Stimulated activated CD8-positive, alpha-beta memory T cell treated with anti-CD3 and anti-CD28 coated beads, Interleukin-7, amount 100 ng/mL, for 1 hour (primary cell): ENCODE measurements around the gene TFDP2.
"Not testable (repeated sequence)": the region's sequence is repeated elsewhere in the genome, so short reads cannot be mapped to it uniquely, and the experiment has no call there.

Experiments used
- DNase-seq, 2 donors: peaks; one replicate each; pipeline ENCODE4 v3.0.0-alpha.2; 2020; ENCODE audit warnings: low read depth in 2 of 2

TFDP2 gene

GRCh38 chr3:141926929-141927328, 222.4 kb downstream of the TFDP2 start:
- DNase-seq: no peak

DNA sequence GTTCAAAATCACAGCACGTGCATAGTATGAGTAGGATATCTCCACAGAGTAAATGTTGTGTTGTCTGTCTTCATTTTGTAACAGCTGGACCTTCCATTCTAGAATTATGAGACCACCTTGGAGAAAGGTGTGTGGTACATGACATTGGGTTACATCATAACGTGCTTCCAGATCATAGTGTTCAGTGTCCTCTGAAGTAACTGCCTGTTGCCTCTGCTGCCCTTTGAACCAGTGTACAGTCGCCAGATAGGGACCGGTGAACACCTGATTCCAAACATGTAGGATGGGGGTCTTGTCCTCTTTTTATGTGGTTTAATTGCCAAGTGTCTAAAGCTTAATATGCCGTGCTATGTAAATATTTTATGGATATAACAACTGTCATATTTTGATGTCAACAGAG, 223.7 kb downstream of the TFDP2 start:
- not testable (repeated sequence) for DNase-seq

- no peak for DNase-seq
Measured at GRCh38 chr3:141921316-141921715, 228.0 kb downstream of the TFDP2 start.

- DNase-seq: no peak
Measured at GRCh38 chr3:141920701-141921100, 228.6 kb downstream of the TFDP2 start.

DNA sequence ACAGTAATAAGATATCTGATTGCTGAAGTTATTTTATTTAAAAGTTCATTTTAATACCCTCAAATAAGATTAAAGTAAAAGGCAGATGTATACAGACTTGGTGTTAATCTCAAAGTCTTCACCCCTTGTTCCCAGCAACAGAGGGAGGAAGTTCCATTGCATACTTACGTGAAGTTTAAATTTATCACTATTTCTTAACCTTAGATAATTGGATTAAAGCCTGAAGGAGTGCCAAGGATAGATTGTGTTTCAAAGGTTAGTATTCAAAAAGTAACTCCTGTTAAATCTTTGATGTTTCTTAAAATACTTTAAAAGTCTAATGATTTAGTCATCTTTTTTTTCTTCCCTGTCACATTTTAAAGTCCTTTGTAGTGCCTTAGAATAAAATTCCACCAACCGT, 233.6 kb downstream of the TFDP2 start:
- no peak for DNase-seq

DNA sequence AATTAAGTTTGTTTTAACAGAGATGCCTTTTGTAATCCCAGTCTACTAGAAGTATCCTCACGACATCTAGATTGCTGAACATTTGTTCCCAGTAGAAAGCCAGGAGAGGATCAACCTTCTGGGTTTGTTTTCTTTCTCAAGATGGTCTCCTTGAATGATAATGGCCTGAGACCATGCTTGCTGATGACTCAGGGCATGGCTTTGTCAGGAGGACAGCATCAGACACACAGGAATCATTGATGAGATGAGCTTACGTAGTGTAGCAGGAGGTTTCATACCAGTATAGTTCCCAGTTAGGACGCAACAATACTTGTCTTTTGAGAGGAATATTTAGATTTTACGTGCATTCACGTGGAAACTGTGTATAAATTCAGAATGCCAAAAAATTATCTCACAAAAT, 234.3 kb downstream of the TFDP2 start:
- no peak for DNase-seq

DNA sequence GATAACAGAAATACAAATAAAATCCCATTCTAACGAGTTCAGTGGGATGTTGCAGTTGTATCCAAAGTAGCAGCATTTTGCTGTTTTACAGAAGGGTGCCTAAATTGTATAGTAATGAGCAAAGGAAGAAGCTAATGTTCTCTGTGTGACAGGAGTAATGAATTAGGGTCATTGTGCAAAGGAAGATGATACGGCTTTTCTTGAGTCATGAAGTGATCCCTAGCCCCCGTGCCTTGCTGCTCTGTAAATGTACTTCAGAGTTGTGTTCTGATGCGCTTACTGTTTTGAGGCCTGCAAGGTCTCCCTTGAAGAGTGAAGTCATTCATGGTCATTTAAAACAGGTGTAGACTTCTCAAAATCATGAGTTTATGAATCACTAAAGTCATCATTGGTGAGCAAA, 235.0 kb downstream of the TFDP2 start:
- DNase-seq: no peak

DNA sequence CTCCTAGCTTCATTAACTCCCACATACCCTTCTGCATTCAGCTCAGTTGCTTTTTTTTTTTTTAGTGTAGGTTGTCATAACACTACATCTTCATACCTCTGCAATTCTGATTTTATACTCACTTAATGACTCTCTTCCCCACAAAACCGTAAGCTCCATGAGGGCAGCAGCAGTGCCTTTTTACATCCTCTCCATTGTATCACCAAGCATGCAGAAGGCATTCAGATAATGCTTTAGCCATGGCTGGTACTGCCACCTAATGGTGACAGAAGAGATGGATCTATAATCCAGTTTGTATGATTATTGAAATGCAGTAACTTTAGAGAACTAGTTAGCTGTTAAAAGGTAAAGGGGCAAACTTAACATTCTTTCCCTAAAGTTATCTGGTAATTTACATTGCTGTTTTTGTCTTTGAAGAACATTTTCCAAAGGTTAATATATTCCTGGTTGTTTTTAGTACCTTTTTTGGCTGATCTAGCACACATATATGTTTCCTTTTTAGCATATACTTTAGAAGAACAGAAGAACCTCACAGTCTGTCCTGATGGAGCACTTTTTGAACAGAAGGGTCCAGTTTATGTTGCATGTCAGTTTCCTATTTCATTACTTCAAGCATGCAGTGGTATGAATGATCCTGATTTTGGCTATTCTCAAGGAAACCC, 236.1 kb downstream of the TFDP2 start:
- DNase-seq: peak in 1 of 2 donors; percentile 13

DNA sequence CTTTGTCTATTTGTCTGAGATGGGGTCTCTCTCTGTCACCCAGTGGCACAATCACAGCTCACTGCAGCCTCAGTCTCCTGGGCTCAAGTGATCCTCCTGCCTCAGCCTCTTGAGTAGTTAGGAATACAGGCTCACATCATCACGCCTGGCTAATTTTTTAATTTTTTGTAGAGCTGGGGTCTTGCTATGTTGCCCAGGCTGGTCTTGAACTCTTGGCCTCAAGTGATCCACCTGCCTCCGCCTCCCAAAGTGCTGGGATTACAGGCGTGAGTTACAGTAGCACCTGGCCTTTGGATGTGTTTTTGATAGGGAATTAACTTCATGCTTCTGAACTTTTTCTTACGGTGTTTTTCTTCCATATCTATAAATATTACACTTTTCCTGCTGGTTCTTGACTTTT, 239.4 kb downstream of the TFDP2 start:
- not testable (repeated sequence) for DNase-seq

DNA sequence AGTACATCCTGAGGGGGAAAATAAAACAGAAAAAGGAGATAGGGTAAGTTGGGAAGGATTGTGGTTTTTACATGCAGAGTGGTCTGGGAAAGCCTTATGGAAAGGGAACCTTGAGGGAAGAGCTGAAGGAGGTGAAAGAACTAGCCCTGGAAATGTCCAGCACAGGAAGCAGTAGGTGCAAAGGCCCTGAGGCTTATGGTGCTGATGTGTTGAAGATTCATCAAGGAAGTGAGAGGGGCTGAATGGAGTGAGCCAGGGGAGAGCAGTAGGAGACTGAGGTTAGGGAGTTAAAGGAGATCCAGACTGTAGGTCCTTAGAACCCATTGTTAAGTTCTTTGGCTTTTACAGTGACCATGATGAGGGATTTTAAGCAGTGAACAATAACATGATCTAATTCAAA, 239.9 kb downstream of the TFDP2 start:
- no peak for DNase-seq

GRCh38 chr3:141905129-141905528, 244.2 kb downstream of the TFDP2 start:
- no peak for DNase-seq

GRCh38 chr3:141904203-141904602, 245.1 kb downstream of the TFDP2 start:
- DNase-seq: no peak

DNA sequence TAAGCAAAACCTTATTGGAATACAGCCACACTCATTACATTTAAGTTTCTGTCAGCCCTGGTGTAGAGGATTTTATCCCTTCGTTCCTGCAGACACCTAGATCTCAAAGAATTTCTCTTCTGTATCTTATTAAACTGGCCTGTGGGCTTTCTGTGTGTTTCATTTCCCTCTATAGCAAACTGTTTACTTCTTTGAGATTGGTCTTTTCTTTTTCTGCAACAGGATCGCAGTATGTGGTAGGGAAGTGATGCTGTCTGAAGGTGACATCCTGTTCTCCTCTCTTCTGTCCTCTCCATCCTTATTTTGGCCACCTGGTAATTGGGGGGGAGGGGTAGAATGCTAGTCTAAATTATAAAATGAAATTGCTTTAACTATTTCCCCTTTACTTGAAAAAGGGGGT, 247.4 kb downstream of the TFDP2 start:
- DNase-seq: no peak

DNA sequence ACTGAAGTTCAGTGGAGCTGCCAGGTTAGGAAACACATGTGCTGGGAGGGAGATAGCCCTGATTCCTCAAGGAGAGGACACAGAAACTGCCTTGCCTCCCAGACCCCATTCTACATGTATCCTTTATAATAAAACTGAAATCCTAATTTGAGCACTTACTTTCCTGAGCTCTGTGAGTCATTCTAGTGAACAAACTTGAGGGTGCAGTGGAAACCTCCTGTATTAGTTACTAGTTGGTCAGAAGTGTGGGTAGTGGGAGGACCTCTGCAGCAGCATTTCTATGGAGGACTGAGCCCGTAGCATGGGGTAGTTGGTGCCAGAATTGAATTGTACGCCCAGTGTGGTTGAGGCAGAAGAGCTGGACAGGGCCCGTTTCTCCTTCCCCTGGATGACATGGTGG, 249.0 kb downstream of the TFDP2 start:
- DNase-seq: no peak

- no peak for DNase-seq
Measured at GRCh38 chr3:141898908-141899307, 250.4 kb downstream of the TFDP2 start.

- no peak for DNase-seq
Measured at GRCh38 chr3:141895731-141896130, 253.6 kb downstream of the TFDP2 start.

- DNase-seq: no peak
Measured at GRCh38 chr3:141894524-141895176, 254.7 kb downstream of the TFDP2 start.
